Smooth muscle cell of the umbilical artery (primary cell): ENCODE measurements around the gene KYAT1. TPM values are rescaled to one million over a fixed set of nuclear protein-coding genes. Genes with fewer than 3 reads are reported as not detected.

Source experiments
- total RNA-seq: library from RNA; depleted of rRNA; stranded (reverse); fragments of >200 nt; gene quantifications from 2 replicates; pipeline ENCODE4 v1.2.3, GENCODE V29; 2014

The KYAT1 gene
- total RNA-seq = 6.5 and 13.7 TPM in 2 replicates

DNA sequence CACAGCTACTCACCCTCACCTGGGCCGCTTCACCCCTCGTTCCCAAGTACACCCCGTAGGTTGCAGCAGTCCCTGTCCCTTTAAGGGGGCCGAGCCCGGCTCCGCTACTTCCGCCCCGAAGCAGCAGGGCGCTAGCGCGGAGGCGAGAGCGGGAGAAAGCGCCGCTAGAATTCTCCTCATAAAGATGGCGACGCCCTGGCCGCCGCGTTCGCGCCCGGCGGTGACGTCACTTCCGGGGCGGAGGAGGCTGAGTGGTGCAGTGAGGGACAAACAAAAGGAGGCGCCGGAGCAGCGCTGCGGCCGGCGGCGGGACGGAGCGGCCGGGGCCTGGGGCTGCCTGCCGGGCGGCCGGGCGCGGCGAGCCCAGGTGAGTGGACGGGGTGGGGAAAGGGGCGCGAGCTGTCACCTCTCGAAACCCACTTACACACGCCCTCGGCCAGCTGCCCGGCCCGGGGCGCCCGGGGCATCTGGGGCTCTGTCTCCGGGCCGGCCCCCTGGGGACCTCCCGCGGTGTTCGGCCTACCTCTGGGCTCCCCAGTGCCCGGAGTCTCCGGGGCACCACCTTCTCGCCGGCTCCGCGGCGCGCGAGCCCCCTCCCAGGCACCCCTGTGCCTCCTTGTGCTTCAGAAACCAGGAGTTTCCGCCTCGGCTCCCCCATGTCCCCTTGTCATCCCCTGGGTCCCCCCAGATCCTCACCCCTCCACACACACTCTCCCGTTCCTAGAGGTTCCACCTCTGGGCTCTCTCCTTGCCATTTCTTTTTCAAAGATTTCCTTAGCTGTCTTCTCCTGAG is at the start of gene KYAT1, which contains the start of gene LRRC8A:
Gene KYAT1 (minus strand): TSS at position 67 of the 793 bp plus-strand sequence. CDS start 36,545 bp downstream, outside the sequence.
Gene LRRC8A (plus strand): TSS at position 250 of the 793 bp plus-strand sequence. CDS start 25,032 bp downstream, outside the sequence.

DNA sequence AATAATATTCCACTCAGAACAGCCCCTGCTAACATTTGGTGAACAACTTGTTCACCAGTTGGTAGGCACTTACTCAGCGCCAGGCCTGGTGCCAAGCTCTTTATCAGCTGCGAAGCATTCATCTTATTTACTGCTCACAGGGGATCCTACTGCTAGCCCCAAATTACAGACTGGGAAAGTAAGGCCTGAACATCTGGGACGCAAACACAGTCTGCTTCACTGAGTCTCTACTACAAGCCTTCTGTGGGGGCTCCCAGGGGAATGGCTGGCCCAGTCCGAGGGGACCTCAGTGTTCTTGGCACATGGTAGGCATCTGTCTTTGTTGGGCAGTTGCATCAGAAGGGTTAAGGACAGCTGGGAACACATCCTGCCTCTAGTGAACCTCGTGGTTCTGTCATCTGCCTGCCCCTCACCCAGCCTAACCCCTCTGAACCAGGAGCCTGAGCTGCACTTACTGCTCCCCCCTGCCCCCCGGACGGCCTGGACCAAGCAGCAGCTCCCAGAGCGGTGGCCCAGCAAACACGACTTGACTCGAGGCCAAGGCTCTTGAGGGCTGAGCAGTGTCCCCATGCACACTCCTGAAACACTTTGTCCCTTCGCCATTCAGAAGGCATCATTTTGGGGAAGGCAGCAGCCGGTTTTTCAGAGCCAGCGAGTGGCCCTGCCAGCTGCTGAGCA is 38.8 kb upstream of the KYAT1 start, which contains the start of gene PHYHD1:
Gene PHYHD1 (plus strand): TSS at position 602 of the 678 bp plus-strand sequence. CDS start 1,342 bp downstream, outside the sequence.

DNA sequence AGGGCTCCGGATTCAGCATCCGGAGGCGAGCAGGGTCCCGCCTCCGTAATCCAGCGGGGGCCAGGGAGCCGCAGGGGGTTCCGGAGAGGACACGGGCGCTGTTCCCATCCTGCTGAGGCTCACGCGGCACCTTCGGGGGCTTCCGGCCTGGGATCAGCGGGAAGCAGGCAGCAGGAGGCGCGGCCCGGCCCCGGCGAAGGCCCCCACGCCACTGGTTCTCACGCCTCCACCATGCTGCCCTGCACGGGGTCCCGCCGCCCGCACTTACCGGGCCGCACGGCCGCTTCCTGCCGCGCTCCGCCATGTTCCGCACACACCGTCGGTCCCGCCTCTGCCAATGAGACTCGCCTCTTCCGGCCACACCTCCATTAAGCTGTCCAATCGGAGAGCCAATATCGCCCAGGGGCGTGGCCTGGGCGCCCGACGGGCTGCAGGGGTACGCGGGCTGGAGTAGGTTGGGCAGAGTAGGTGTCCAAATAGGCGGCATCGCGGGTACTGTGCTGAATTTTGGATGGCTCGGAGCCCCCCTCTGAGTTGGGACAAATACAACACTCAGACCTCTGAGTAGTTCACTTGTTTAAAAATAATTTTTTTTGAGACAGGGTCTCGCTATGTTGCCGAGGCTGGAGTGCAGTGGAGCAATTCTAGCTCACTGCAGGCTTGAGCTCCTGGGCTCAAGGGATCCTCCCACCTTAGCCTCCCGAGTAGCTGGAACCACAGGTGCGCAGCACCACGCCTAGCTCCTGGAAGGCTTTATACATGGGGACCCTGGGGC is 52.1 kb downstream of the KYAT1 start, which contains the start of gene SPOUT1:
Gene SPOUT1 (minus strand): TSS at position 318 of the 775 bp plus-strand sequence. CDS start 14 bp downstream, at position 304.

DNA sequence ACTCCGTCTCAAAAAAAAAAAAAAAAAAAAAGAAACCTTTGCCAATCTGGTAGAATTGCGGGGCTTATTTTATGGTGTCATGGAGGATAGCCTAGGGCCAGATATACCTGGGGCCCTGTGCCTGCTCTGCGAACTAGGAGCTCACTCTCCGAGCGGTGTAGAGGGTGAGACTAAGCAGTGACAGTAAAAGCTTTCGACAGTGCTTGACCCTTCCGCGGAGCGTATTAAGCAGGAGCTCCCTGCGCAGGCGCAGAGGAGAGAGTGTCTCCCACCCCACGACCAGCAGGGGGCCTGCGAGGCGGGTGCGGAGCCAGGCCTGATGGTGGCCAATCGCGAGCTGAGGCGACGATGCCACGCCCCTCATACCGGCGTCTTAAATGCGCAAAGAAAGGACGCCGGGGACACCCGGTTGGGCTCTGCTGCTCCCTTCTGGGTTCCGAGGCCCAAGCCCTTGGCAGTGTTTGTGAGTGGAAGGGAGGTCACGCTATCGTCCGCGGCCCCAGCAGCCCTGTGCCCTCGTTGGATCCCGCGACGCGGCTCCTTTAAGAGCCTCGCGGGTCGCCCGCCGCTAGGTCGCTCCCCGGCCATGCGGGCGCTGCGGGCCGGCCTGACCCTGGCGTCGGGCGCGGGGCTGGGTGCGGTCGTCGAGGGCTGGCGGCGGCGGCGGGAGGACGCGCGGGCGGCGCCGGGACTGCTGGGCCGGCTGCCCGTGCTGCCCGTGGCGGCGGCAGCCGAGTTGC is 63.5 kb downstream of the KYAT1 start, which contains the start of gene ENDOG:
Gene ENDOG (plus strand): TSS at position 402 of the 740 bp plus-strand sequence. CDS start 185 bp downstream, at position 587.

DNA sequence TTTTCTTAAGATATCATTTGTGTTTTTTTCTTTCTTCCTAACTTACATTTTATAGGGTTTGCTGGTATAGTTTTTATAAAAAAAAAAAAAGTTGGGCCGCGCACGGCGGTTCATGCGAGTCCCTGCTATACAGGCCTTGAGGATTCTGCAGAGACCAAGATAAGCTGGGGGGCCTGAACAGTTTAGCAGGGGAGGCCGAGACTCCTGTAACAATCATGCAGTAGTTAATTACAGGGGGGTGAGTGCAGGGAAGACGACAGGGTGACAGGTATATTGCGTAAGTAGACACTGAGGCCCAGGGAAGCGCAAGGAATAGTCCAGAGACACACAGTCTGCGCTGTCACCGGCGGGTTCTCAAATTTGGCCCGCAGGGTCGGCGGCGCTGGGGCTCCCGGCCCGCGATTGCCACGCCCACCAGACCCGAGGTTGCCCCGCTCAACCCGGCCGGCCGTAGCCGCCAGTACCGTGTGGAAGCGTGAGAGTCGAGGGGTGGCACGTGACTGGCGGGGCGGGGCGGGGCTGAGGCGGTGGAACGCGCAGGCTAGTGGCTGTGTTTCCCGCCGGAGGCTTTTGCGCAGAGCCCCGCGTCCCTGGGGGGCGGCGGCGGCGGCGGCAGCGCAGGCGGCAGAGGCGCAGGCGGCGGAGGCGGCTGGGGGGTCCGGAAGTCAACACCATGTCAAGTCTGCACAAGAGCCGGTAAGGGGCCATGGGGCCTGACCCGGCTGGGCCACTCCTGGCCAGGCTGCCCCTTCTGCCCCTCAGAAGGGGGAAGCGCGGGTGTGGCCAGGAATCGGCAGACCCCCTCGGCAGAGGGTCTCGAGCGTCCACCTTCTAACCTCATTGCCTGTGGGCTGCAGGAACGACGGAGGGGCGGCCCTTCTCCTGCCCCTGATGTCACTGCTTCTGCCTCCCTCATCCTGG is 94.8 kb downstream of the KYAT1 start, which contains the start of gene TBC1D13:
Gene TBC1D13 (plus strand): TSS at position 573 of the 921 bp plus-strand sequence. CDS start 101 bp downstream, at position 674.

Other genes with a start within 250 kb of the KYAT1 start
- 25.2 and 32.6 TPM in 2 replicates for gene DYNC2I2, start 225.1 kb downstream of the KYAT1 start, total RNA-seq
- 381 and 459 TPM in 2 replicates for gene SET, start 192.7 kb downstream of the KYAT1 start, total RNA-seq
- 0.89 and 1.7 TPM in 2 replicates for gene PKN3, start 179.4 kb downstream of the KYAT1 start, total RNA-seq
- 23.5 and 41.2 TPM in 2 replicates for gene ZDHHC12, start 157.8 kb downstream of the KYAT1 start, total RNA-seq
- gene ZER1, start 110.0 kb downstream of the KYAT1 start, total RNA-seq = 20.5 and 37.4 TPM in 2 replicates
- gene TBC1D13, start 94.7 kb downstream of the KYAT1 start, total RNA-seq = 10.1 and 12.5 TPM in 2 replicates
- 11.6 and 14.0 TPM in 2 replicates for gene ENDOG, start 63.5 kb downstream of the KYAT1 start, total RNA-seq
- gene SPOUT1, start 52.2 kb downstream of the KYAT1 start, total RNA-seq = 16.0 and 28.7 TPM in 2 replicates
- 29.4 and 62.0 TPM in 2 replicates for gene LRRC8A, start 183 bp upstream of the KYAT1 start, total RNA-seq
- gene PHYHD1, start 39.0 kb upstream of the KYAT1 start, total RNA-seq = 2.1 and 3.4 TPM in 2 replicates
- gene DOLK, start 65.7 kb upstream of the KYAT1 start, total RNA-seq = 24.0 and 36.2 TPM in 2 replicates
- 43.7 and 88.7 TPM in 2 replicates for gene NUP188, start 65.7 kb upstream of the KYAT1 start, total RNA-seq
- gene SH3GLB2, start 146.4 kb upstream of the KYAT1 start, total RNA-seq = 33.3 and 40.9 TPM in 2 replicates
- 21.1 and 38.8 TPM in 2 replicates for gene MIGA2, start 154.7 kb upstream of the KYAT1 start, total RNA-seq
- gene DOLPP1, start 199.2 kb upstream of the KYAT1 start, total RNA-seq = 10.1 and 11.0 TPM in 2 replicates
- 26.7 and 50.4 TPM in 2 replicates for gene CRAT, start 228.8 kb upstream of the KYAT1 start, total RNA-seq
- gene PTPA, start 229.5 kb upstream of the KYAT1 start, total RNA-seq = 75.7 and 106 TPM in 2 replicates